Measurements from ENCODE around the gene GYS1.
"Not testable (repeated sequence)": the region's sequence is repeated elsewhere in the genome, so short reads cannot be mapped to it uniquely, and the experiment has no call there.

Gene GYS1

DNA sequence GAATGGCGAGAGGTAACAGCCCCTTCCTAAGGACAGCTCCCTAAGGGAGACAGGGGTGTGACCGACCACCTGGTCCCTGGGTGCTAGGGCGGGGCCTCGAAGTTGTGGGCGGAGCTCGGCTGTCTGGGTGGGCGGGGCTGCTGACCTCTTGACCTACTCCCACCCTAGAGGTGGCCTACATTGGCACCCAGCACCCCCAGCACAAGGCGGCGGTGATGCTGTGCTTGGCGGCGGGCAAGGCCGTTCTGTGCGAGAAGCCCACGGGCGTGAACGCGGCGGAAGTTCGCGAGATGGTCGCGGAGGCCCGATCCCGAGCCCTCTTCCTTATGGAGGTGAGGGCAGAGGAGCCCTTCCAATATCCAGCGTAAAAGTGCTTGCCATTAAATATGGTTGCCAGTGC is 57.2 kb downstream of the GYS1 start:
- DNase-seq (ENCODE audit: insufficient read length, low spot score) = no peak
- FAIRE-seq = no peak
- no peak for TF ChIP-seq POLR2A (IDR thresholded peaks at IDR 0.05; ENCODE audit: low read depth, low read length)

DNA sequence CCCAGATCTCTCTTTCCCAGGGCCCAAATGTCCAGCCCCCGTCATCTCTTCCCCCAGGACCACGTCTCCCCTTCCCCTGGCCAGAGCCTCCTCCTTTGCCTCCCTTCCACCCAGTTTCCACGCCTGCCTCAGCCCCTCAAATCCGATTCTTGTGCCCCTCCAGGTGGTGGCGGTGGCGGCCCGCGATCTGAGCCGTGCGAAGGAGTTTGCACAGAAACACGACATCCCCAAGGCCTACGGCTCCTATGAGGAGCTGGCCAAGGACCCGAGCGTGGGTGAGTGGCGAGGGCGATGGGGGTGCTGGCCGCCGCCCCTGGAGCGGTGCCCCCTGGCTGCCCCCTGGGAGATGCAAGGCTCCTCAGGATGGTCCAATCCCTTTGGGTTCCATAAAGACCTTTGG is 58.3 kb downstream of the GYS1 start:
- TF ChIP-seq POLR2A (IDR thresholded peaks at IDR 0.05; ENCODE audit: low read depth, low read length) = no peak
- DNase-seq (ENCODE audit: insufficient read length, low spot score) (no peak), FAIRE-seq (no peak)

DNA sequence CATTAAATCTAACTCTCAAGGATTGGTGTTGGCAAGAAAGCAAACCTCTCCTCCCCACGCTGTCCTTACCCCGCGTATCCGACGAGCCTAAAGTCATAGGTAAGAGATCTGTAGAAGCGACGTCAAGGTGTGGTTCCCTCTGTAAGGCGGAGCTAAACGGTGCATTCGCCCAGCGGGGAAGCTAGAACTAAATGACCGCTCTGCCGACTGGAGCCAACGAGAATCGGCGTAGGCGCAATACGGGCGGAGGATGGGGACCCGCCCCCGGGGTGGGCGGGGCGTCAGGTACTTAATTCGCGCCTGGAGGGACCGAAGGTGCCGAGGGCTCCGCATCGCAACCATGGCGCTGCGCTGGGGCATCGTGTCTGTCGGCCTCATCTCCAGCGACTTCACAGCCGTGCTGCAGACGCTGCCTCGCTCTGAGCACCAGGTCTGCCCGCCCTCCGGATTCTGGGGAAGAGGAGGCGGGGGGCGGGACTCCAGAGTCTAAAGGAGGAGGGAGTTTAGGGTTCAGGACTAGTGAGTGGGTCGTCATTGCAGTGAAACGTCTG is 59.7 kb downstream of the GYS1 start, which contains the start of gene DHDH:
Gene DHDH (plus strand): TSS at position 318 of the 551 bp plus-strand sequence. CDS start 23 bp downstream, at position 341.
- peak; percentile 54 for DNase-seq (ENCODE audit: insufficient read length, low spot score)
- TF ChIP-seq POLR2A (IDR thresholded peaks at IDR 0.05; ENCODE audit: low read depth, low read length) = no peak
- FAIRE-seq = no peak

DNA sequence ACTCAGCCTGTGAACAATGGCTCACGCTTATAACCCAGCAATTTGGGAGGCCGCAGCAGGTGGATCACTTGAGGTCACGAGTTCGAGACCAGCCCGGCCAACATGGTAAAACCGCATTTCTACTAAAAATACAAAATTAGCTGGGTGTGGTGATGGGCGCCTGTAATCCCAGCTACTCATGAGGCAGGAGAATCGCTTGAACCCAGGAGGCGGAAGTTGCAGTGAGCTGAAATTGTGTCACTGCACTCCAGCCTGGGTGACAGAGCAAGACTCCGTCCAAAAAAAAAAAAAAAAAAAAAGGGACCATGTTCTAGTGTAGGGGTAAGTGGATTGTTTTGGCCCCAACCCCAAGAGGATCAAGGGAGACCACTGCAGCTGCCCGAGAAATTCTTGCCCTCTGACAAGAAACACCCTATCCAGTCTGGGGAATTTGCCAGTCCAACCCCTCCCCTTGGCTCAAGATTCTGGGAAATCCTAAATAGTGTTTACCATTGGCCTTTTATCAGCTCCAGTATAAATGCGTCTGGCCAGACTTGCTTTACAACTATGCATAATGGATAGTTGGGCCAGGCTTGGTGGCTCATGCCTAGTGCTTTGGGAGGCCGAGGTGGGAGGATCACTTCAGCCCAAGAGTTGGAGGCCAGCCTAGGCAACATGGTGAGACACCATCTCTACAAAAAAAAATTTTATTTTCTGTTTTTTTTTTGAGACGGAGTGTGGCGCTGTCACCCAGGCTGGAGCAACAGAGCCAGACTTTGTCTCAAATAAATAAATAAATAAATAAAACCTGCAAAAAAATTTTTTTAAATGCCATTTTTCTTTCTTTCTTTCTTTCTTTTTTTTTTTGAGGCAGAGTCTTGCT is 64.7 kb downstream of the GYS1 start:
- TF ChIP-seq POLR2A (IDR thresholded peaks at IDR 0.05; ENCODE audit: low read depth, low read length) = no peak

DNA sequence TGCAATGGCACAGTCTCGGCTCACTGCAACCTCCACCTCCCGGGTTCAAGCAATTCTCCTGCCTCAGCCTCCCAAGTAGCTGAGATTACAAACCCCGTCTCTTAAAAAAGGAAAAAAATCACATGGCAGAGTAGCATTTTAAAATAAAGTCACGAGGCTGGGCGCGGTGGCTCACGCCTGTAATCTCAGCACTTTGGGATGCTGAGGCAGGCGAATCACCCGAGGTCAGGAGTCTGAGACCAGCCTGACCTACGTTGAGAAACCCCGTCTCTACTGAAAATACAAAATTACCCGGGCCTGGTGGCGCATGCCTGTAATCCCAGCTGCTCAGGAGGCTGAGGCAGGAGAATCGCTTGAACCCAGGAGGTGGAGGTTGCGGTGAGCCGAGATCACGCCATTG is 65.4 kb downstream of the GYS1 start:
- FAIRE-seq; DNase-seq (ENCODE audit: insufficient read length, low spot score): not testable (repeated sequence)

More for the DNA sequence above, 64.7 kb downstream of the GYS1 start:
- FAIRE-seq (no peak), DNase-seq (ENCODE audit: insufficient read length, low spot score) (no peak)

DNA sequence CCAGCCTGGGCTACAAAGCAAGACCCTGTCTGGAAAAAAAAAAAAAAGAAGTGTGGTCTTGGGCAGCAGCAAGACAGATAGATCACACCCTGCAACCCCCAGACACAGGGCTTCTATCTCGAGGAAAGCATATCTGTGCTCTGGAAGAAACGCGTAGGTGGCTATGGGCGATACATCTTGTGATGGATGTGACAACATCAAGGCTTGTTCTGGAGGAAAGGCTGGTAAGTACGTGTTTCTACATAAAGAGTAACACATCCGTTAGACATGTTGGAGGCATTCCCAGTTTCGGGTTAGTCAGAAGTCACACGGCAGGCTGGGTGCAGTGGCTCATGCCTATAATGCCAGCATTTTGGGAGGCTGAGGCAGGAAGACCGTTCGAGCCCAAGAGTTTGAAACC is 66.2 kb downstream of the GYS1 start:
- FAIRE-seq = peak; percentile 96
- no peak for TF ChIP-seq POLR2A (IDR thresholded peaks at IDR 0.05; ENCODE audit: low read depth, low read length)
- DNase-seq (ENCODE audit: insufficient read length, low spot score) = peak; percentile 46

DNA sequence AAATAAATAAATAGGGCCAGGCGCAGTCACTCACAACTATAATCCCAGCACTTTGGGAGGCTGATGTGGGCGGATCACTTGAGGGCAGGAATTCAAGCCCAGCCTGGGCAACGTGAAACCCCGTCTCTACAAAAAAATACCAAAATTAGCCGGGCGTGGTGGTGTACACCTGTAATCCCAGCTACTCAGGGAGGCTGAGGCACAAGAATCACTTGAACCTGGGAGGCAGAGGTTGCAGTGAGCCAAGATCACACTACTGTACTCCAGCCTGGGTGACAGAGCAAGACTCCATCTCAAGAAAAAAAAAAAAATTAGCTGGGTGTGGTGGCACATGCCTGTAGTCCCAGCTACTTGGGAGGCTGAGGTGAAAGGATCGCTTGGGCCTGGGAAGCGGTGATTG is 67.2 kb downstream of the GYS1 start:
- not testable (repeated sequence) for FAIRE-seq

DNA sequence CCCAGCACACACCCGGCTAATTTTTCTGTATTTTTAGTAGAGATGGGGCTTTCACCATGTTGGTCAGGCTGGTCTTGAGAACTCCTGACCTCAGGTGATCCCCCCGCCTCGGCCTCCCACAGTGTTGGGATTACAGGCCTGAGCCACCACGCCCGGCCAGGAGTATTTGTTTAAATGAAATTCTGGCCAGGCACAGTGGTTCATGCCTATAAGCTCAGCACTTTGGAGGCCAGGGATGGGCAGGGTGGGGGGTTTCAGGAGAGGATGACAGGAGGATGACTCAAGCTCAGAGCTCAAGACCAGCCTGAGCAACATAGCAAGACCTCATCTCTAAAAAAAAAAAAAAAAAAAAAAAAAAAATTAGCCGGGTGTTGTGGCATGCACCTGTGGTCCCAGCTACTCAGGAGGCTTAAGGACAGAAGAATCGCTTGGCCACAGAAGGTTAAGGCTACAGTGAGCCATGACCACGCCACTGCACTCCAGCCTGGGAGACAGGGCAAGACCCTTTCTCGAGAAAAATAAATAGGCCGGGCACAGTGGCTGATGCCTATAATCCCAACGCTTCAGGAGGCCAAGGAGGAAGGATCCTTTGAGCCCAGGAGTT is 67.8 kb downstream of the GYS1 start:
- no peak for TF ChIP-seq POLR2A (IDR thresholded peaks at IDR 0.05; ENCODE audit: low read depth, low read length)
- DNase-seq (ENCODE audit: insufficient read length, low spot score) (peak; percentile 33), FAIRE-seq (no peak)

More for the DNA sequence above, 67.2 kb downstream of the GYS1 start:
- not testable (repeated sequence) for DNase-seq (ENCODE audit: insufficient read length, low spot score)

DNA sequence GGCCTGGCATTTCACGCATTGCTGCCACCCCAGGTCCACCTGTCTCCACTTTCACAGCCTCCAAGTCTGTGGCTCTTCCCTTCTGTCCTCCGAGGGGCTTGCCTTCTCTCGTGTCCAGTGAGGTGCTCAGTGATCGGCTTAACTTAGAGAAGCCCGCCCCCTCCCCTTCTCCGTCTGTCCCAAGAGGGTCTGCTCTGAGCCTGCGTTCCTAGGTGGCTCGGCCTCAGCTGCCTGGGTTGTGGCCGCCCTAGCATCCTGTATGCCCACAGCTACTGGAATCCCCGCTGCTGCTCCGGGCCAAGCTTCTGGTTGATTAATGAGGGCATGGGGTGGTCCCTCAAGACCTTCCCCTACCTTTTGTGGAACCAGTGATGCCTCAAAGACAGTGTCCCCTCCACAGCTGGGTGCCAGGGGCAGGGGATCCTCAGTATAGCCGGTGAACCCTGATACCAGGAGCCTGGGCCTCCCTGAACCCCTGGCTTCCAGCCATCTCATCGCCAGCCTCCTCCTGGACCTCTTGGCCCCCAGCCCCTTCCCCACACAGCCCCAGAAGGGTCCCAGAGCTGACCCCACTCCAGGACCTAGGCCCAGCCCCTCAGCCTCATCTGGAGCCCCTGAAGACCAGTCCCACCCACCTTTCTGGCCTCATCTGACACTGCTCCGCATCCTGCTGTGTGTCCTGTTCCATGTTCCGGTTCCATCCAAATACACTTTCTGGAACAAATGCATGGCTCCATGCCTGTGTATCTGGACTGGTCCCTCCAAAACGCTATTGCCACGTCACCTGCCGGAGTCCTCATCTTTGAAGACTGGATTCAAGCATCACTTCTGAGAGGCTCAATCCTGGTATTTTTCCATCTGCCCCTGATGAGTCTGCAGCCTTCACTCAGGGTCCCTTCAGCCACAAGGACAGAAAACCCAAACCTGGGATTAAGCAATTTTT is 70.3 kb downstream of the GYS1 start:
- no peak for TF ChIP-seq POLR2A (IDR thresholded peaks at IDR 0.05; ENCODE audit: low read depth, low read length)
- FAIRE-seq = no peak
- DNase-seq (ENCODE audit: insufficient read length, low spot score) = no peak

DNA sequence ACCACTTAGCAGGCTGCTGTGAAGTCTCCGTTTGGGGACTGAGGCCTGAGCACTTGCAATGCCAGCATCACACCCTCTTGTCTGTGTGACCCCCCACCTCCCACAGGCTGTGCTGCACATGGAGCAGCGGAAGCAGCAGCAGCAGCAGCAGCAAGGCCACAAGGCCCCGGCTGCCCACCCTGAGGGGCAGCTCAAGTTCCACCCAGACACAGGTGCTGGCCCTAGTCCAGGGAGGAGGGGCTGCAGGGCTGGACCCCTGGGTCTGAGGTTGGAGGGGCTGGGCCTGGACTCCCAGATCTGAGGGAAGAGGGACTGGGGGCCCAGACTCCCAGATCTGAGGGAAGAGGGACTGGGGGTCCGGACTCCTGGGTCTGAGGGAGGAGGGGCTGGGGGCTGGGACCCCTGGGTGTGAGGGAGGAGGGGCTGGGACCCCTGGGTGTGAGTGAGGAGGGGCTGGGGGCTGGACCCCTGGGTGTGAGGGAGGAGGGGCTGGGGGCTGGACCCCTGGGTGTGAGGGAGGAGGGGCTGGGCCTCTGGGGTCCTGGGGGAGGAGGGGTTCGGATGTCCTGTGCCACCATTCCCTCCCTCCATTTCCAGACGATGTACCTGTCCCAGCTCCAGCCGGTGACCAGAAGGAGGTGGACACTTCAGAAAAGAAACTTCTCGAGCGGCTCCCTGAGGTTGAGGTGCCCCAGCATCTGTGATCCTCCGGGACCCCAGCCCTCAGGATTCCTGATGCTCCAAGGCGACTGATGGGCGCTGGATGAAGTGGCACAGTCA is 71.2 kb downstream of the GYS1 start:
- no peak for DNase-seq (ENCODE audit: insufficient read length, low spot score)
- no peak for TF ChIP-seq POLR2A (IDR thresholded peaks at IDR 0.05; ENCODE audit: low read depth, low read length)
- no peak for FAIRE-seq

DNA sequence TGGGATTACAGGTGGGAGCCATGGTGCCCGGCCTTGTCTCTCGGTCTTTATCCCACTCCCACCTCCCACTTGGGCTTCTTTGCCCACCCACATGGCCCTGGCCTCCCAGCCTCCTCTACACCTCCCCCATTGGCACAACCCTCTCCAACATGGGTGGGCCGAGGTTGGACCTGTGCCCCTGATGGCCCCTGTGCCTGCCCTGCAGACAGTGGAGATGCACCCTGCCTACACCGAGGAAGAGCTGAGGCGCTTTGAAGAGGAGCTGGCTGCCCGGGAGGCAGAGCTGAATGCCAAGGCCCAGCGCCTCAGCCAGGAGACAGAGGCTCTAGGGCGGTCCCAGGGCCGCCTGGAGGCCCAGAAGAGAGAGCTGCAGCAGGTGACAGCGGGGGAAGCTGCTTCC is 72.2 kb downstream of the GYS1 start:
- FAIRE-seq = no peak
- DNase-seq (ENCODE audit: insufficient read length, low spot score) = no peak
- TF ChIP-seq POLR2A (IDR thresholded peaks at IDR 0.05; ENCODE audit: low read depth, low read length) = no peak

DNA sequence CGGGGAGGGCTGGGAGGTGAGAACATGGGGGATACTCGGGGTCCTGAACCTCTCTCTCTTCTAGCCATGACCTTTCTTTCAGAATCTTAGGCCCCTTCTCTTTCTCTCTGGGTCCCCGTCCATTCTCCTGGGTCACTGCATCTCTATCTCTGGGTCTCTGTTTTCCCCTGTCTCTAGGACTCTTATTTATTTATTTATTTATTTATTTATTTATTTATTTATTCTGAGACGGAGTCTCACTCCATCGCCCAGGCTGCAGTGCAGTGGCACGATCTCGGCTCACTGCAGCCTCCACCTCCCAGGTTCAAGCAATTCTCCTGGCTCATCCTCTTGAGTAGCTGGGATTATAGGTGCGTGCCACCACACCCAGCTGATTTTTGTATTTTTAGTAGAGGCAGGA is 73.8 kb downstream of the GYS1 start:
- not testable (repeated sequence) for DNase-seq (ENCODE audit: insufficient read length, low spot score); FAIRE-seq

DNA sequence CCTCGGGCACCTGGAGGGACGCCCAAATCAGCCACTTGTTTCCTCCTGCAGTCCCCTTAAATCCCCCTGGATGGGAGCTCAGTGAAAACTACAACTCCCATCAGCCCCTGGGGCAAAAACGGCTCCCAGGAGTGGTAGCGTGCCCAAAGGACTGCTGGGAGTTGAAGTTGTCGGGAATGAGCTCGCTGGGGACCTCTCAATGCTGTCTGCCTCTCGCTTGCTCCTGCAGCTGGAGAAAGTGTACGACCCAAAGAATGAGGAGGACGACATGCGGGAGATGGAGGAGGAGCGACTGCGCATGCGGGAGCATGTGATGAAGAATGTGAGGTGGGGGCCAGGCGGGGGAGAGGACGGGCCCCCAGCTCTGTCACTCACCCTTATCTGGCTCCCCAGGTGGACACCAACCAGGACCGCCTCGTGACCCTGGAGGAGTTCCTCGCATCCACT is 74.3 kb downstream of the GYS1 start:
- no peak for TF ChIP-seq POLR2A (IDR thresholded peaks at IDR 0.05; ENCODE audit: low read depth, low read length)

More for the DNA sequence above, 74.3 kb downstream of the GYS1 start:
- DNase-seq (ENCODE audit: insufficient read length, low spot score) (no peak), FAIRE-seq (no peak)
